Peyer's patch (tissue), 4 donors: Measurements from ENCODE around the gene SASH3. TPM values are rescaled to one million over a fixed set of nuclear protein-coding genes. Genes with fewer than 3 reads are reported as not detected.

Source experiments
- DNase-seq, 3 donors: peaks; one replicate each; pipeline ENCODE4 v3.0.0-alpha.2; 2017 to 2019
- H3K27ac ChIP-seq, 4 donors: fragments of 200-600 bp; sonication (generic); one replicate each; pipeline ENCODE4 v1.5.1; 2016 to 2019
- H3K27me3 ChIP-seq, 2 donors: fragments of 200-600 bp; sonication (generic); one replicate each; pipeline ENCODE4 v1.5.1; 2019
- H3K36me3 ChIP-seq, 3 donors: fragments of 200-600 bp; sonication (generic); one replicate each; pipeline ENCODE4 v1.5.1; 2016 to 2019
- H3K4me1 ChIP-seq, 4 donors: fragments of 200-600 bp; sonication (generic); one replicate each; pipeline ENCODE4 v1.5.1; 2016 to 2019
- H3K4me3 ChIP-seq, 4 donors: fragments of 200-600 bp; sonication (generic); 1 replicate in 3 of 4; 2 replicates in 1 of 4; pipeline ENCODE4 v1.5.1; 2016 to 2019; ENCODE audit warnings: mild to moderate bottlenecking in 1 of 4
- H3K9me3 ChIP-seq, 4 donors: fragments of 200-600 bp; sonication (generic); one replicate each; pipeline ENCODE4 v1.5.1; 2016 to 2019; ENCODE audit warnings: mild to moderate bottlenecking in 1 of 4
- POLR2A ChIP-seq, 2 donors: fragments of 450-650 bp; IDR thresholded peaks; one replicate each; pipeline ENCODE4 v1.5.1; 2017; ENCODE audit warnings: antibody characterized with exemption in 2 of 2, mild to moderate bottlenecking in 2 of 2, moderate library complexity in 2 of 2
- total RNA-seq, 4 donors: library from RNA; depleted of rRNA; stranded (reverse); fragments of >200 nt; gene quantifications; one replicate each; pipeline ENCODE4 v1.1.0, GENCODE V29; 2016
- TF ChIP-seq, protein P1 (sequence below), 6 experiments: fragments of 450-650 bp in 4 of 6; fragments of 200-600 bp in 2 of 6; sonication (generic) in 1 of 6; IDR thresholded peaks; one replicate each; pipeline ENCODE4 v1.5.1; 2017 to 2019; ENCODE audit warnings: antibody characterized with exemption in 6 of 6, mild to moderate bottlenecking in 3 of 6, moderate library complexity in 1 of 6

The SASH3 gene
- total RNA-seq, 4 donors from 2014 or later, result 2.2 to 45.4 (median 7.7) TPM

DNA sequence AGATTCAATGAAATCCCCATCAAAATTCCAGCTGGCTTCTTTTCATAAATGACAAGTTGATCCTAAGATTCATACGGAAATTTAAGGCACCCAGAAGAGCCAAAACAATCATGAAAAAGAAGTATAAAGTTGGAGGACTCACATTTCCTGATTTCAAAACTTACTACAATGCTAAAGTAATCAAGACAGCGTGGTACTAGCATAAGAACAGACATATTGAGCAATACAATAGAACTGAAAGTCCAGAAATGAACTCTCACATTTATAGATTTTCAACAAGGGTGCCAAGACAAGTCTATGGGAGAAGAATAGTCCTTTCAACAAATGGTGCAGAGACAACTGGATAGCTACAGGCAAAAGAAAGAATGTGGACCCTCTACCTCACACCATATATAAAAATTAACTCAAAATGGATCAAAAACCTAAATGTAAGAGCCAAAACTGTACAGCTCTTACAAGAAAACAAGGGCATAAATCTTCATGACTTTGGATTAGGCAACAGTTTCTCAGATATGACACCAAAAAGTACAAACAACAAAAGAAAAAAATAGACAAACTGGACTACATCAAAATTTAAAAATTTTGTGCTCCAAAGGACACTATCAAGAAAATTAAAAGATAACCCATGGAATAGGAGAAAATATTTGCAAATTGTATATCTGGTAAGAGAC lies 28.5 kb downstream of the SASH3 start:
- peaks cover 0 to 16% (median 0%) of the 10 kb centered on the region in 3 donors for H3K36me3 ChIP-seq
- TF ChIP-seq POLR2A (IDR thresholded peaks at IDR 0.05), result no peak
- TF ChIP-seq, protein P1, sequence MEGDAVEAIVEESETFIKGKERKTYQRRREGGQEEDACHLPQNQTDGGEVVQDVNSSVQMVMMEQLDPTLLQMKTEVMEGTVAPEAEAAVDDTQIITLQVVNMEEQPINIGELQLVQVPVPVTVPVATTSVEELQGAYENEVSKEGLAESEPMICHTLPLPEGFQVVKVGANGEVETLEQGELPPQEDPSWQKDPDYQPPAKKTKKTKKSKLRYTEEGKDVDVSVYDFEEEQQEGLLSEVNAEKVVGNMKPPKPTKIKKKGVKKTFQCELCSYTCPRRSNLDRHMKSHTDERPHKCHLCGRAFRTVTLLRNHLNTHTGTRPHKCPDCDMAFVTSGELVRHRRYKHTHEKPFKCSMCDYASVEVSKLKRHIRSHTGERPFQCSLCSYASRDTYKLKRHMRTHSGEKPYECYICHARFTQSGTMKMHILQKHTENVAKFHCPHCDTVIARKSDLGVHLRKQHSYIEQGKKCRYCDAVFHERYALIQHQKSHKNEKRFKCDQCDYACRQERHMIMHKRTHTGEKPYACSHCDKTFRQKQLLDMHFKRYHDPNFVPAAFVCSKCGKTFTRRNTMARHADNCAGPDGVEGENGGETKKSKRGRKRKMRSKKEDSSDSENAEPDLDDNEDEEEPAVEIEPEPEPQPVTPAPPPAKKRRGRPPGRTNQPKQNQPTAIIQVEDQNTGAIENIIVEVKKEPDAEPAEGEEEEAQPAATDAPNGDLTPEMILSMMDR (IDR thresholded peaks at IDR 0.05), result no peak
- H3K9me3 ChIP-seq, result no peaks in the 10 kb centered on the region
- no peak overlapping the region for H3K4me3 ChIP-seq
- no peak for DNase-seq
- no peak overlapping the region for H3K27ac ChIP-seq
- no peaks in the 10 kb centered on the region for H3K4me1 ChIP-seq
- H3K27me3 ChIP-seq, result no peaks in the 10 kb centered on the region

DNA sequence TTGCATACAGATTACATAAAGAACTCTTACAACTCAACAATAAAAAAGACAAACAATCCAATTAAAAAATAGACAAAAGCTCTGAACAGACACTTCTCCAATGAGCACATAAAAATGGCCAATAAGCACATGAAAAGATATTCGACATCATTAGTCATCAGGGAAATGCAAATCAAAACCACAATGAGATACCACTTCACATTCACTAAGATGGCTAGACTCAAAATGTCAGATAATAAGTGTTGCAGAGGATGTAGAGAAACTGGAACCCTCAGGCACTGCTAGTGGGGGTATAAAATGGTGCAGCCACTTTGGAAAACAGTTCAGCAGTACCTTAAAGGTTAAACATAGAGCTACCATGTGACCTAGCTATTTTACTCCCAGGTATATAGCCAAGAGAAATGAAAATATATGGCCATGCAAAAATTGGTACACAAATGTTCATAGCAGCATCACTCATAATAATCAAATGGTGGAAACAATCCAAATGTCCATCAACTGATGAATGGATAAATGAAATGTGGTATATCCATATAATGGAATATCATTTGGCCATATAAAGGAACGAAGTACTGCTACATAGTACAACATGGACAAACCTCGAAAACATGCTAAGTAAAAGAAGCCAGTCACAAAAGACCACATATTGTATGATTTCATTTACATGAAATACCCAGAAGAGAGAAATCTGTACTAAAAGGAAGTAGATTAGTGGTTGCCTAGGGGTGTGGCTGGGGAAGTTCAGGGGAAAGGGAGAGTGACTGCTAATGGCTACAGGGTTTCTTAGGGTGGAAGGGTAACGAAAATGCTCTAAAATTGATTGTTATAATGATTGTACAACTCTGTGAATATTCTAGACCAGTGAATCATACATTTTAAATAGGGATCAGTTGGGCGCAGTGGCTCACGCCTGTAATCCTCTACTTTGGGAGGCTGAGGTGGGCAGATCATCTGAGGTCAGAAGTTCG lies 29.4 kb downstream of the SASH3 start:
- DNase-seq, result no peak
- no peaks in the 10 kb centered on the region for H3K4me1 ChIP-seq
- H3K36me3 ChIP-seq, result peaks cover 0 to 16% (median 0%) of the 10 kb centered on the region in 3 donors
- H3K27me3 ChIP-seq, result no peaks in the 10 kb centered on the region
- no peak overlapping the region for H3K27ac ChIP-seq
- H3K9me3 ChIP-seq, result no peaks in the 10 kb centered on the region
- no peak for TF ChIP-seq POLR2A (IDR thresholded peaks at IDR 0.05)
- TF ChIP-seq, protein P1 (IDR thresholded peaks at IDR 0.05), result no peak
- no peak overlapping the region for H3K4me3 ChIP-seq

DNA sequence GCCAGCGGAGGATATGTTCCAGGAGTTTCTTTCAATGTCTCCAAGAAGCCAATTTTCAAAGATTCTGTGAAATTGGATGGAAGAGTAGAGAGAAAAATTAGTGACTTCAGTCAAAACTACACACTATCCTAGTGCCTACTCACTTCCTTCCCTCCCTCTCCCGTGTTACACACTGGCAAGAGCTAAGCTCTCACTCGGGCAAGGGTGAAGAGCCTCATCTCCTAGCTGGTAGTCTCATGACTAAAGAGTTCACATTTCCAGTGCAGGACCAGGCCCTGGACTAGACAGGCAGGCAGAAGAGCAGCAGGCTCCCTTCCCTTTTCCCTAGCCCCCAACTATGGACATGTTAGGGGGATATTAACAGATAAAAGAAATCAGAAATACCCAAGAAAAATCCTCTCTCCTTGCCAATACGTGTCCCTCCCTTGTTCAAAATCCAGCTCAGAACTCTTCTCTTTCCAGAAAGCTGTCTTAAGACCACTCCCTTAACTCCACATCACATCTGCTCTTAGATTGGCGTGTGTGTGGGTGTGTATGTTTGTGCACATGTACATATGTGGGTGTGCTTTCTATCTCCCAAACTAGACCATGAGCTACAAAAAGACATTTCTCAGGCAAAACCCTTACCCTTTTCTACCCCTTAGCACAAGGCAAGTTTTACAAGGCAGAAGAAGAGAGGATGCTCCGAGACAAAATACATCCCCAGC lies 34.1 kb downstream of the SASH3 start:
- H3K27me3 ChIP-seq, result no peaks in the 10 kb centered on the region
- TF ChIP-seq, protein P1 (IDR thresholded peaks at IDR 0.05), result no peak
- no peak for TF ChIP-seq POLR2A (IDR thresholded peaks at IDR 0.05)
- H3K9me3 ChIP-seq, result no peaks in the 10 kb centered on the region
- no peak overlapping the region for H3K27ac ChIP-seq
- H3K4me3 ChIP-seq, result no peak overlapping the region
- peaks cover 0 to 8% (median 0%) of the 10 kb centered on the region in 3 donors for H3K36me3 ChIP-seq
- no peak for DNase-seq
- H3K4me1 ChIP-seq, result no peaks in the 10 kb centered on the region

- Histone ChIP-seq H3K27ac (no peak overlapping the region), H3K36me3 (peaks cover 0 to 5% (median 0%) of the 10 kb centered on the region in 3 donors), H3K4me3 (no peak overlapping the region), H3K27me3 (no peaks in the 10 kb centered on the region), H3K4me1 (no peaks in the 10 kb centered on the region), H3K9me3 (no peaks in the 10 kb centered on the region)
- no peak for DNase-seq
- no peak for TF ChIP-seq POLR2A (IDR thresholded peaks at IDR 0.05)
- TF ChIP-seq, protein P1 (IDR thresholded peaks at IDR 0.05), result no peak
These were observed 38.4 kb downstream of the SASH3 start for GRCh38 chrX:129818123-129818522.

DNA sequence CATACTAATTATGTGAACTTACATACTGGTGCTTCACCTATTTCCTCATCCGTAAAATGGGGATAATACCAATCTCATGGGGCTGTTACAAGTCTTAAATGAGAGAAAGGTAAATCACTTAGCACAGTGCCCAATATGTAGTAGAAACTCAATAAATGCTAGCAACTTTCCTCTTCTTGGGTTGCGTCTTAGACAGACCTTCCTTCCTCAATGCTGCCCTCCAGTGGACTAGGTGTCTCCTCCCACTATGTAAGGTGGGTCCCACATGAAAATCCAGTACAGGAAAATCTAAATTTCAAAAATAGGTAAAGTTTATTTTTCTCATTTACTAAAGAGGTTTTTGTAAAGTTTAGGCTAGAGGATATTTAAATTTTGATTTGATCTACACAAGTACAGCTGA lies 43.4 kb downstream of the SASH3 start:
- Histone ChIP-seq H3K27me3 (no peaks in the 10 kb centered on the region), H3K36me3 (peaks cover 0 to 8% (median 0%) of the 10 kb centered on the region in 3 donors), H3K9me3 (no peaks in the 10 kb centered on the region), H3K4me3 (no peak overlapping the region), H3K4me1 (no peaks in the 10 kb centered on the region), H3K27ac (no peak overlapping the region)
- peak in 2 of 3 donors; percentile 61 to 80 for DNase-seq
- TF ChIP-seq POLR2A (IDR thresholded peaks at IDR 0.05), result no peak
- TF ChIP-seq, protein P1 (IDR thresholded peaks at IDR 0.05), result peak; percentile 43 to 62 (median 53)
